Liver (tissue), 9 donors: ENCODE measurements around the gene STXBP1. TPM values are rescaled to one million over a fixed set of nuclear protein-coding genes. Genes with fewer than 3 reads are reported as not detected.

ENCODE experiments used
- DNase-seq: peaks from one replicate; pipeline ENCODE4 v3.0.0-alpha.2; 2017; ENCODE audit warnings: low spot score
- H3K27ac ChIP-seq, 2 donors: one replicate each; pipeline ENCODE4 v1.7.0; 2013; ENCODE audit warnings: inconsistent platforms in 2 of 2, low read length in 2 of 2, control low read depth in 1 of 2, low read depth in 1 of 2, mild to moderate bottlenecking in 1 of 2
- H3K27me3 ChIP-seq, 4 donors: one replicate each; pipeline versions ENCODE4 v1.6.1 to v1.7.0; 2013; ENCODE audit warnings: low read length in 3 of 4, inconsistent platforms in 1 of 4, mild to moderate bottlenecking in 1 of 4, moderate library complexity in 1 of 4; ENCODE audit not compliant: control insufficient read depth in 4 of 4, insufficient read depth in 4 of 4
- H3K36me3 ChIP-seq, 4 donors: one replicate each; pipeline versions ENCODE4 v1.6.1 to v1.7.0; 2013; ENCODE audit warnings: low read length in 3 of 4, mild to moderate bottlenecking in 3 of 4, low read depth in 1 of 4, moderate library complexity in 1 of 4; ENCODE audit not compliant: control insufficient read depth in 4 of 4, insufficient read depth in 3 of 4
- H3K4me1 ChIP-seq, 4 donors: one replicate each; pipeline versions ENCODE4 v1.6.1 to v1.7.0; 2013; ENCODE audit warnings: low read length in 3 of 4, mild to moderate bottlenecking in 3 of 4, moderate library complexity in 1 of 4; ENCODE audit not compliant: control insufficient read depth in 4 of 4, insufficient read depth in 4 of 4
- H3K4me3 ChIP-seq, 3 donors: one replicate each; pipeline versions ENCODE4 v1.6.1 to v1.7.0; 2013; ENCODE audit warnings: low read length in 3 of 3, control low read depth in 1 of 3, low read depth in 1 of 3, mild to moderate bottlenecking in 1 of 3
- H3K9ac ChIP-seq, 2 donors: one replicate each; pipeline ENCODE4 v1.7.0; 2013; ENCODE audit warnings: low read length in 2 of 2, mild to moderate bottlenecking in 2 of 2, moderate library complexity in 2 of 2, control low read depth in 1 of 2, low read depth in 1 of 2
- H3K9me3 ChIP-seq, 4 donors: one replicate each; pipeline versions ENCODE4 v1.6.1 to v1.7.0; 2013; ENCODE audit warnings: low read length in 3 of 4; ENCODE audit not compliant: control insufficient read depth in 4 of 4
- CTCF ChIP-seq: fragments of 150-350 bp; IDR thresholded peaks from 2 replicates; pipeline ENCODE4 v1.5.1; 2017; ENCODE audit warnings: improper control_type of control experiment, low read depth, low read length; ENCODE audit not compliant: missing input control
- EGR1 ChIP-seq, 2 donors: IDR thresholded peaks; 2 replicates each; pipeline ENCODE4 v1.6.1; 2016 to 2018; ENCODE audit warnings: antibody characterized with exemption in 2 of 2, low read depth in 2 of 2
- FOXA2 ChIP-seq: IDR thresholded peaks from 2 replicates; pipeline ENCODE4 v1.6.1; 2016; ENCODE audit warnings: antibody characterized with exemption
- HNF4A ChIP-seq, 2 donors: conservative IDR thresholded peaks; 2 replicates each; pipeline ENCODE4 v1.6.1; 2016; ENCODE audit warnings: antibody characterized with exemption in 2 of 2, mild to moderate bottlenecking in 2 of 2
- HNF4G ChIP-seq: IDR thresholded peaks from 2 replicates; pipeline ENCODE4 v1.6.1; 2016; ENCODE audit warnings: antibody characterized with exemption
- NR2F2 ChIP-seq: IDR thresholded peaks from 2 replicates; pipeline ENCODE4 v1.6.1; 2016; ENCODE audit warnings: antibody characterized with exemption
- RAD21 ChIP-seq, 2 donors: IDR thresholded peaks; 2 replicates each; pipeline ENCODE4 v1.6.1; 2016; ENCODE audit warnings: antibody characterized with exemption in 2 of 2, mild to moderate bottlenecking in 2 of 2
- RXRA ChIP-seq, 2 donors: IDR thresholded peaks; 2 replicates each; pipeline ENCODE4 v1.6.1; 2017 to 2018; ENCODE audit warnings: antibody characterized with exemption in 2 of 2, mild to moderate bottlenecking in 1 of 2
- TAF1 ChIP-seq: conservative IDR thresholded peaks from 2 replicates; pipeline ENCODE4 v1.6.1; 2016; ENCODE audit warnings: antibody characterized with exemption, mild to moderate bottlenecking
- YY1 ChIP-seq: IDR thresholded peaks from 2 replicates; pipeline ENCODE4 v1.6.1; 2016; ENCODE audit warnings: antibody characterized with exemption, mild to moderate bottlenecking
- WGBS: extraction: QIAGEN DNeasy Blood & Tissue Kit; methylation state at CpG from one replicate; pipeline ENCODE4 v1.1.7; 2013; 5-methylcytosine and 5-hydroxymethylcytosine counted together
- polyA plus RNA-seq, 2 donors: library from polyadenylated mRNA; stranded (reverse) in 1 of 2; unstranded in 1 of 2; fragments of 200-250 nt in 1 of 2; fragments of >200 nt in 1 of 2; fragmentation: Nextera tagmentation in 1 of 2; extraction: Ambion mirVana in 1 of 2; gene quantifications; one replicate each; pipeline versions ENCODE4 v1.2.1 to v1.2.3, GENCODE V29; 2013 to 2015
- total RNA-seq, 2 donors: library from RNA; depleted of rRNA; stranded (reverse); fragments of >200 nt; gene quantifications; one replicate each; pipeline ENCODE4 v1.2.3, GENCODE V29; 2014
- TF ChIP-seq, protein P1 (sequence below): IDR thresholded peaks from 2 replicates; pipeline ENCODE4 v1.6.1; 2016; ENCODE audit warnings: antibody characterized with exemption, mild to moderate bottlenecking
- donor health status: healthy.
- donor health status: healthy.
- donor health status: healthy.
- donor health status: healthy.
- donor health status: healthy.

The STXBP1 gene
- total RNA-seq (1 to 10 TPM; 1.7 to 4.6 TPM), polyA plus RNA-seq (1 to 10 TPM; 2.2 to 2.3 TPM)

DNA sequence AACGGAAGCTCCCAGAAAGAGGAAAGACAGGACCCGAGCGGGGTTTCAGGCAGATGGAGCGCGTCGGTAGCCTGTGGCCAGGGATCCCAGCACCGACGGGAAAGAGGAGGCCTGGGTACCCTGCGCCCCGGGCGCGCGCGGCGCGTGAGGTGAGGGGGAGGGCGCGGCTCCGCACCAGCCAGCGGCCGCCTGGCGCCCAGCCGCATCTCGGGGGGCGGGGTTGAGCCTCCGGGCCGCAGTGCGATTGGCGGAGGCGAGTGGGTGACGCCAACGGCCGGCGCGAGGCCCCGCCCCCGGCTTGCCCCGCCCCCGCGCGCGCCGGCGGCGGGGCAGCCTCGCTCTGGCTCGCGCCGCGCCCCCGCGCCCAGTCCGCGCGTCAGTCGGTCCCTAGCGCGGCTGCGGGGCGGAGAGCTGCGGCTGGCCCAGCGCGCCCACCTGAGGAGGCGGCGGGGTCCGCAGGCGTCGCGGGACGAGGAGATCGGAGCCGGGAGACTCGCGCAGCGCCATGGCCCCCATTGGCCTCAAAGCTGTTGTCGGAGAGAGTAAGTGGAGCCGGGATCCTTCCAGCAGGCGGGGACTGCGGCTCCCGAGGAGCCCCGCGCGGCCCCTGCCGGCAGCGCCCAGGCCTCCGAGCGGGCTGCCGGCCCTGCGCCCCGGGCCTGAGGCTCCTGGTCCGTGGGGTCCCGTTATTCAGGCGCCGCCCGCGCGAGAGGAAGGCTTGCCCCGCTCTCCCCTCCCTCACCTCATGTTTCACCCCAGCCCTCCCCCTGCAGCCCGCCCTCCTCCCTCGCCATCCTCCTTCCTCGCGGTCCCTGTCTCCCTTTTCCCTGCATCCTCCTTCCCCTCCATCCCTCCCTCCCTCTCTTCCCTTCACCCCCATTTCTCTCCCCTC lies at the start of gene STXBP1:
STXBP1 (plus strand) TSS at position 379 of the 892 bp plus-strand sequence; CDS start at position 506, 127 bp downstream.
- under 1% methylated on average over 102 of the region's 102 CpGs for WGBS
- TF ChIP-seq, protein P1, sequence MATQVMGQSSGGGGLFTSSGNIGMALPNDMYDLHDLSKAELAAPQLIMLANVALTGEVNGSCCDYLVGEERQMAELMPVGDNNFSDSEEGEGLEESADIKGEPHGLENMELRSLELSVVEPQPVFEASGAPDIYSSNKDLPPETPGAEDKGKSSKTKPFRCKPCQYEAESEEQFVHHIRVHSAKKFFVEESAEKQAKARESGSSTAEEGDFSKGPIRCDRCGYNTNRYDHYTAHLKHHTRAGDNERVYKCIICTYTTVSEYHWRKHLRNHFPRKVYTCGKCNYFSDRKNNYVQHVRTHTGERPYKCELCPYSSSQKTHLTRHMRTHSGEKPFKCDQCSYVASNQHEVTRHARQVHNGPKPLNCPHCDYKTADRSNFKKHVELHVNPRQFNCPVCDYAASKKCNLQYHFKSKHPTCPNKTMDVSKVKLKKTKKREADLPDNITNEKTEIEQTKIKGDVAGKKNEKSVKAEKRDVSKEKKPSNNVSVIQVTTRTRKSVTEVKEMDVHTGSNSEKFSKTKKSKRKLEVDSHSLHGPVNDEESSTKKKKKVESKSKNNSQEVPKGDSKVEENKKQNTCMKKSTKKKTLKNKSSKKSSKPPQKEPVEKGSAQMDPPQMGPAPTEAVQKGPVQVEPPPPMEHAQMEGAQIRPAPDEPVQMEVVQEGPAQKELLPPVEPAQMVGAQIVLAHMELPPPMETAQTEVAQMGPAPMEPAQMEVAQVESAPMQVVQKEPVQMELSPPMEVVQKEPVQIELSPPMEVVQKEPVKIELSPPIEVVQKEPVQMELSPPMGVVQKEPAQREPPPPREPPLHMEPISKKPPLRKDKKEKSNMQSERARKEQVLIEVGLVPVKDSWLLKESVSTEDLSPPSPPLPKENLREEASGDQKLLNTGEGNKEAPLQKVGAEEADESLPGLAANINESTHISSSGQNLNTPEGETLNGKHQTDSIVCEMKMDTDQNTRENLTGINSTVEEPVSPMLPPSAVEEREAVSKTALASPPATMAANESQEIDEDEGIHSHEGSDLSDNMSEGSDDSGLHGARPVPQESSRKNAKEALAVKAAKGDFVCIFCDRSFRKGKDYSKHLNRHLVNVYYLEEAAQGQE: no peak
- TF ChIP-seq CTCF: peak; percentile 0
- H3K4me1 ChIP-seq: peaks cover 9 to 28% (median 21%) of the 10 kb centered on the region in 4 donors
- peak within 1 kb of the TSS; percentile 59 to 81 (median 77) for H3K4me3 ChIP-seq
- peak within 1 kb of the TSS; percentile 63 to 66 for H3K27ac ChIP-seq
- DNase-seq: peak; percentile 91
- H3K27me3 ChIP-seq: no peaks in the 10 kb centered on the region
- no peaks in the 10 kb centered on the region for H3K36me3 ChIP-seq
- H3K9me3 ChIP-seq: no peaks in the 10 kb centered on the region
- H3K9ac ChIP-seq: peak within 1 kb of the TSS; percentile 14 to 15

- DNase-seq: no peak
- H3K4me1 ChIP-seq: peaks cover 0 to 12% (median 11%) of the 10 kb centered on the region in 4 donors
- no peak overlapping the region for H3K9ac ChIP-seq
- peak overlapping the region; percentile 74 to 88 for H3K27ac ChIP-seq
- TF ChIP-seq HNF4A (conservative IDR thresholded peaks at IDR 0.05) (no peak), EGR1 (IDR thresholded peaks at IDR 0.05; ENCODE audit: low read depth in 2 of 2) (no peak)
- no peak overlapping the region for H3K4me3 ChIP-seq
- WGBS: 76% methylated on average over 12 of the region's 12 CpGs
- H3K27me3 ChIP-seq: no peaks in the 10 kb centered on the region
- H3K9me3 ChIP-seq: no peaks in the 10 kb centered on the region
- no peaks in the 10 kb centered on the region for H3K36me3 ChIP-seq
Observed at GRCh38 chr9:127562279-127562796, 49.7 kb upstream of the STXBP1 start.

GRCh38 chr9:127562841-127563401 lies 49.2 kb upstream of the STXBP1 start:
- Histone ChIP-seq H3K36me3 (no peaks in the 10 kb centered on the region), H3K9ac (no peak overlapping the region), H3K27ac (peak overlapping the region; percentile 74 to 88), H3K27me3 (no peaks in the 10 kb centered on the region), H3K4me1 (peaks cover 0 to 18% (median 17%) of the 10 kb centered on the region in 4 donors), H3K4me3 (no peak overlapping the region), H3K9me3 (no peaks in the 10 kb centered on the region)
- DNase-seq: no peak
- 83% methylated on average over 16 of the region's 16 CpGs for WGBS
- TF ChIP-seq NR2F2 (peak; percentile 9), FOXA2 (no peak), HNF4G (no peak), RXRA (IDR thresholded peaks at IDR 0.05) (no peak), YY1 (no peak), TAF1 (no peak), RAD21 (IDR thresholded peaks at IDR 0.05) (no peak)
- TF ChIP-seq, protein P1: no peak
